GM23338 (cell line): ENCODE measurements around the gene RCAN1. TPM values are rescaled to one million over a fixed set of nuclear protein-coding genes. Genes with fewer than 3 reads are reported as not detected.

Experiments used
- ATAC-seq: fragments of 200-7000 bp; cut with Tn5 transposase; 3 replicates; pipeline ENCODE4 v1.9.1; 2020
- DNase-seq: peaks from one replicate; pipeline ENCODE4 v3.0.0-alpha.2; 2015; ENCODE audit warnings: low spot score
- H2AFZ ChIP-seq: fragments of 200-600 bp; sonication (generic); 2 replicates; pipeline ENCODE4 v1.8.0; 2016; ENCODE audit warnings: antibody characterized with exemption, mild to moderate bottlenecking, moderate library complexity
- H3F3A ChIP-seq: fragments of 200-600 bp; sonication (generic); replicated peaks from 2 replicates; pipeline ENCODE4 v1.8.0; 2017; ENCODE audit warnings: antibody characterized with exemption, mixed run types, low read depth
- H3K27ac ChIP-seq: fragments of 200-600 bp; sonication (generic); 2 replicates; pipeline ENCODE4 v1.6.1; 2016; ENCODE audit warnings: low read depth
- H3K27me3 ChIP-seq: fragments of 200-600 bp; sonication (generic); 2 replicates; pipeline ENCODE4 v1.8.0; 2016; ENCODE audit warnings: mild to moderate bottlenecking, mixed run types, moderate library complexity; ENCODE audit not compliant: insufficient read depth
- H3K36me3 ChIP-seq: fragments of 200-600 bp; sonication (generic); 2 replicates; pipeline ENCODE4 v1.8.0; 2016; ENCODE audit warnings: mild to moderate bottlenecking; ENCODE audit not compliant: insufficient read depth
- H3K4me1 ChIP-seq: fragments of 200-600 bp; sonication (generic); 2 replicates; pipeline ENCODE4 v1.8.0; 2016; ENCODE audit warnings: mild to moderate bottlenecking, moderate library complexity; ENCODE audit not compliant: insufficient read depth
- H3K4me2 ChIP-seq: fragments of 200-600 bp; sonication (generic); 2 replicates; pipeline ENCODE4 v1.7.1; 2017; ENCODE audit warnings: mixed run types
- H3K4me3 ChIP-seq: fragments of 200-600 bp; sonication (generic); 2 replicates; pipeline ENCODE4 v1.6.1; 2016; ENCODE audit warnings: mixed run types
- H3K79me2 ChIP-seq: fragments of 200-600 bp; sonication (generic); replicated peaks from 2 replicates; pipeline ENCODE4 v1.8.0; 2017; ENCODE audit warnings: mild to moderate bottlenecking; ENCODE audit not compliant: insufficient read depth
- H3K9me2 ChIP-seq: fragments of 200-600 bp; sonication (generic); 2 replicates; pipeline ENCODE4 v1.8.0; 2017; ENCODE audit not compliant: insufficient read depth
- H4K20me1 ChIP-seq: fragments of 200-600 bp; sonication (generic); replicated peaks from 2 replicates; pipeline ENCODE4 v1.8.0; 2017; ENCODE audit warnings: mild to moderate bottlenecking; ENCODE audit not compliant: insufficient read depth
- H3K27ac Mint-ChIP-seq: 2 replicates; pipeline ENCODE4 v1.8.0; 2020; ENCODE audit warnings: inconsistent platforms, mild to moderate bottlenecking, moderate library complexity, mixed read lengths
- H3K27me3 Mint-ChIP-seq: 3 replicates; pipeline ENCODE4 v1.8.0; 2022; ENCODE audit warnings: low read depth, mild to moderate bottlenecking, moderate library complexity, mixed read lengths, inconsistent platforms; ENCODE audit not compliant: insufficient read depth, poor library complexity
- H3K36me3 Mint-ChIP-seq: 3 replicates; pipeline ENCODE4 v1.8.0; 2021; ENCODE audit warnings: low read depth, mild to moderate bottlenecking, inconsistent platforms, moderate library complexity, mixed read lengths
- H3K4me1 Mint-ChIP-seq: 3 replicates; pipeline ENCODE4 v1.8.0; 2020; ENCODE audit warnings: mild to moderate bottlenecking, inconsistent platforms, mixed read lengths
- H3K4me3 Mint-ChIP-seq: 3 replicates; pipeline ENCODE4 v1.8.0; 2021; ENCODE audit warnings: moderate library complexity, mild to moderate bottlenecking, inconsistent platforms, mixed read lengths
- H3K9me3 Mint-ChIP-seq: 3 replicates; pipeline ENCODE4 v1.8.0; 2020; ENCODE audit warnings: moderate library complexity, mild to moderate bottlenecking, inconsistent platforms, mixed read lengths
- CREB1 ChIP-seq: fragments of 250-450 bp; sonication (Bioruptor Pico); IDR thresholded peaks from 2 replicates; pipeline ENCODE4 v1.5.0; 2020; ENCODE audit warnings: low read depth, mild to moderate bottlenecking, moderate library complexity
- CTCF ChIP-seq, 2 experiments: fragments of 200-600 bp in 1 of 2; sonication (generic) in 1 of 2; conservative IDR thresholded peaks; 2 replicates each; pipeline versions ENCODE4 v1.5.1 to v1.6.1; 2016 to 2017; ENCODE audit warnings: antibody characterized with exemption in 2 of 2, low read depth in 2 of 2, mild to moderate bottlenecking in 2 of 2, moderate library complexity in 1 of 2
- EZH2 ChIP-seq: fragments of 200-600 bp; sonication (generic); IDR thresholded peaks from one replicate; pipeline ENCODE4 v1.8.0; 2017; ENCODE audit warnings: antibody characterized with exemption, mild to moderate bottlenecking, low read depth; ENCODE audit not compliant: unreplicated experiment
- EZH2phosphoT487 ChIP-seq: fragments of 200-600 bp; sonication (generic); IDR thresholded peaks from one replicate; pipeline ENCODE4 v1.8.1; 2018; ENCODE audit warnings: antibody characterized with exemption; ENCODE audit not compliant: unreplicated experiment
- JUNB ChIP-seq: IDR thresholded peaks from one replicate; pipeline ENCODE4 v1.6.1; 2016; ENCODE audit warnings: antibody characterized with exemption; ENCODE audit not compliant: unreplicated experiment
- NANOG ChIP-seq: IDR thresholded peaks from 2 replicates; pipeline ENCODE4 v1.6.1; 2016; ENCODE audit warnings: antibody characterized with exemption, borderline replicate concordance
- POLR2AphosphoS5 ChIP-seq: IDR thresholded peaks from 2 replicates; pipeline ENCODE4 v1.6.1; 2016; ENCODE audit warnings: antibody characterized with exemption, low read depth
- STAT1 ChIP-seq: IDR thresholded peaks from one replicate; pipeline ENCODE4 v1.6.1; 2016; ENCODE audit warnings: antibody characterized with exemption; ENCODE audit not compliant: unreplicated experiment
- ZNF114 ChIP-seq: fragments of 250-450 bp; sonication (Bioruptor Pico); IDR thresholded peaks from 2 replicates; pipeline ENCODE4 v1.5.0; 2020; ENCODE audit warnings: mild to moderate bottlenecking, moderate library complexity
- ZNF331 ChIP-seq: fragments of 250-450 bp; sonication (Bioruptor Pico); IDR thresholded peaks from 2 replicates; pipeline ENCODE4 v1.5.0; 2020; ENCODE audit warnings: low read depth, mild to moderate bottlenecking, moderate library complexity
- polyA plus RNA-seq: library from polyadenylated mRNA; unstranded; fragments of >200 nt; fragmentation: Nextera tagmentation; extraction: Ambion mirVana; gene quantifications from 2 replicates; pipeline ENCODE4 v1.2.1, GENCODE V29; 2016
- total RNA-seq: library from RNA; depleted of rRNA; stranded (reverse); fragments of >200 nt; shearing (Covaris generic); gene quantifications from 2 replicates; pipeline ENCODE4 v1.2.3, GENCODE V29; 2014
- TF ChIP-seq, protein P1 (sequence below): fragments of 250-450 bp; sonication (Bioruptor Pico); IDR thresholded peaks from 2 replicates; pipeline ENCODE4 v1.5.0; 2020; ENCODE audit warnings: mild to moderate bottlenecking, moderate library complexity
- TF ChIP-seq, protein P2 (sequence below): IDR thresholded peaks from 2 replicates; pipeline ENCODE4 v1.6.1; 2016; ENCODE audit warnings: antibody characterized with exemption
- TF ChIP-seq, protein P3 (sequence below): IDR thresholded peaks from one replicate; pipeline ENCODE4 v1.6.1; 2018; ENCODE audit warnings: antibody characterized with exemption; ENCODE audit not compliant: unreplicated experiment

RCAN1 gene
- total and polyA plus RNA-seq, 2 experiments from 2014 or later = 3.7 to 5.2 TPM

DNA sequence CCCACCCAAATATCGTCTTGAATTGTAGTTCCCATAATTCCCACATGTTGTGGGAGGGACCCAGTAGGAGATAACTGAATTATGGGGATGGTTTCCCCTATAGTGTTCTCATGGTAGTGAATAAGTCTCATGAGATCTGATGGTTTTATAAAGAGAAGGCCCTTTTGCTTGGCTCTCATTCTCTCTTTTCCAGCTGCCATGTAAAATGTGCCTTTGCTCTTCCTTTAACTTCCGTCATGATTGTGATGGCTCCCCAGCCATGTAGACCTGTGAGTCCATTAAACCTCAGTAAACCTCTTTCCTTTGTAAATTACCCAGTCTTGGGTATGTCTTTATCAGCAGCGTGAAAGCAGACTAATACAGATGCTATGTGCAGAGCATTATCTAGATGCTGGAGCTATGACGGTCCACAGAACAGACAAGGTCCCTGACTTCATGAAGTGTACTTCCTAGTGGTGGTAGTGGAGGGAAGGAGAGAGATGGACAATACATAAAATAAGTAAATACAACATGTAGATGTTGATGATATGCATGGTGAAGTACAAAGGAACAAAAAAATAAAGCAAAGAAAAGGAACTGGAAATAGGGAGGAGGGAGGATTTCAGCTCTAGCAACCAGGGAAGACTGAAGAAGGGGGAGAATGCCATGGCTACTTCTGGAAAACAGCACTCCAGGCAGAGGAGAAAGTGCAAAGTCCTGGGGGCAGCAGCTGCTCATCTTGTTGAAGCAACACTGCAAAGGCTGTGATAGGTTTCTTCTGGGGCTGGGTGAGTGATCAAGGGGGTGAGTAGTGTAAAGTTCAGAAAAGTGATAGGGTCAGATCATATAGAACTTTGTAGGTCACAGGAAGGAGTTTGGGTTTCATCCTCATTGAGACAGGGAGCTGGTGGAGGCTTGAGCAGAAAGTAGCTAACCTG is 6.8 kb upstream of the RCAN1 start:
- no peak for TF ChIP-seq CREB1
- TF ChIP-seq, protein P1, sequence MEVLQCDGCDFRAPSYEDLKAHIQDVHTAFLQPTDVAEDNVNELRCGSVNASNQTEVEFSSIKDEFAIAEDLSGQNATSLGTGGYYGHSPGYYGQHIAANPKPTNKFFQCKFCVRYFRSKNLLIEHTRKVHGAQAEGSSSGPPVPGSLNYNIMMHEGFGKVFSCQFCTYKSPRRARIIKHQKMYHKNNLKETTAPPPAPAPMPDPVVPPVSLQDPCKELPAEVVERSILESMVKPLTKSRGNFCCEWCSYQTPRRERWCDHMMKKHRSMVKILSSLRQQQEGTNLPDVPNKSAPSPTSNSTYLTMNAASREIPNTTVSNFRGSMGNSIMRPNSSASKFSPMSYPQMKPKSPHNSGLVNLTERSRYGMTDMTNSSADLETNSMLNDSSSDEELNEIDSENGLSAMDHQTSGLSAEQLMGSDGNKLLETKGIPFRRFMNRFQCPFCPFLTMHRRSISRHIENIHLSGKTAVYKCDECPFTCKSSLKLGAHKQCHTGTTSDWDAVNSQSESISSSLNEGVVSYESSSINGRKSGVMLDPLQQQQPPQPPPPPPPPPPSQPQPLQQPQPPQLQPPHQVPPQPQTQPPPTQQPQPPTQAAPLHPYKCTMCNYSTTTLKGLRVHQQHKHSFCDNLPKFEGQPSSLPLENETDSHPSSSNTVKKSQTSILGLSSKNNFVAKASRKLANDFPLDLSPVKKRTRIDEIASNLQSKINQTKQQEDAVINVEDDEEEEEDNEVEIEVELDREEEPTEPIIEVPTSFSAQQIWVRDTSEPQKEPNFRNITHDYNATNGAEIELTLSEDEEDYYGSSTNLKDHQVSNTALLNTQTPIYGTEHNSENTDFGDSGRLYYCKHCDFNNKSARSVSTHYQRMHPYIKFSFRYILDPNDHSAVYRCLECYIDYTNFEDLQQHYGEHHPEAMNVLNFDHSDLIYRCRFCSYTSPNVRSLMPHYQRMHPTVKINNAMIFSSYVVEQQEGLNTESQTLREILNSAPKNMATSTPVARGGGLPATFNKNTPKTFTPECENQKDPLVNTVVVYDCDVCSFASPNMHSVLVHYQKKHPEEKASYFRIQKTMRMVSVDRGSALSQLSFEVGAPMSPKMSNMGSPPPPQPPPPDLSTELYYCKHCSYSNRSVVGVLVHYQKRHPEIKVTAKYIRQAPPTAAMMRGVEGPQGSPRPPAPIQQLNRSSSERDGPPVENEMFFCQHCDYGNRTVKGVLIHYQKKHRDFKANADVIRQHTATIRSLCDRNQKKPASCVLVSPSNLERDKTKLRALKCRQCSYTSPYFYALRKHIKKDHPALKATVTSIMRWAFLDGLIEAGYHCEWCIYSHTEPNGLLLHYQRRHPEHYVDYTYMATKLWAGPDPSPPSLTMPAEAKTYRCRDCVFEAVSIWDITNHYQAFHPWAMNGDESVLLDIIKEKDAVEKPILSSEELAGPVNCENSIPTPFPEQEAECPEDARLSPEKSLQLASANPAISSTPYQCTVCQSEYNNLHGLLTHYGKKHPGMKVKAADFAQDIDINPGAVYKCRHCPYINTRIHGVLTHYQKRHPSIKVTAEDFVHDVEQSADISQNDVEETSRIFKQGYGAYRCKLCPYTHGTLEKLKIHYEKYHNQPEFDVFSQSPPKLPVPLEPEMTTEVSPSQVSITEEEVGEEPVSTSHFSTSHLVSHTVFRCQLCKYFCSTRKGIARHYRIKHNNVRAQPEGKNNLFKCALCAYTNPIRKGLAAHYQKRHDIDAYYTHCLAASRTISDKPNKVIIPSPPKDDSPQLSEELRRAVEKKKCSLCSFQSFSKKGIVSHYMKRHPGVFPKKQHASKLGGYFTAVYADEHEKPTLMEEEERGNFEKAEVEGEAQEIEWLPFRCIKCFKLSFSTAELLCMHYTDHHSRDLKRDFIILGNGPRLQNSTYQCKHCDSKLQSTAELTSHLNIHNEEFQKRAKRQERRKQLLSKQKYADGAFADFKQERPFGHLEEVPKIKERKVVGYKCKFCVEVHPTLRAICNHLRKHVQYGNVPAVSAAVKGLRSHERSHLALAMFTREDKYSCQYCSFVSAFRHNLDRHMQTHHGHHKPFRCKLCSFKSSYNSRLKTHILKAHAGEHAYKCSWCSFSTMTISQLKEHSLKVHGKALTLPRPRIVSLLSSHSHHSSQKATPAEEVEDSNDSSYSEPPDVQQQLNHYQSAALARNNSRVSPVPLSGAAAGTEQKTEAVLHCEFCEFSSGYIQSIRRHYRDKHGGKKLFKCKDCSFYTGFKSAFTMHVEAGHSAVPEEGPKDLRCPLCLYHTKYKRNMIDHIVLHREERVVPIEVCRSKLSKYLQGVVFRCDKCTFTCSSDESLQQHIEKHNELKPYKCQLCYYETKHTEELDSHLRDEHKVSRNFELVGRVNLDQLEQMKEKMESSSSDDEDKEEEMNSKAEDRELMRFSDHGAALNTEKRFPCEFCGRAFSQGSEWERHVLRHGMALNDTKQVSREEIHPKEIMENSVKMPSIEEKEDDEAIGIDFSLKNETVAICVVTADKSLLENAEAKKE (CRISPR knock-in tag) = no peak
- TF ChIP-seq ZNF114 = no peak
- no peak for TF ChIP-seq STAT1
- no peak for TF ChIP-seq JUNB
- TF ChIP-seq, protein P2, sequence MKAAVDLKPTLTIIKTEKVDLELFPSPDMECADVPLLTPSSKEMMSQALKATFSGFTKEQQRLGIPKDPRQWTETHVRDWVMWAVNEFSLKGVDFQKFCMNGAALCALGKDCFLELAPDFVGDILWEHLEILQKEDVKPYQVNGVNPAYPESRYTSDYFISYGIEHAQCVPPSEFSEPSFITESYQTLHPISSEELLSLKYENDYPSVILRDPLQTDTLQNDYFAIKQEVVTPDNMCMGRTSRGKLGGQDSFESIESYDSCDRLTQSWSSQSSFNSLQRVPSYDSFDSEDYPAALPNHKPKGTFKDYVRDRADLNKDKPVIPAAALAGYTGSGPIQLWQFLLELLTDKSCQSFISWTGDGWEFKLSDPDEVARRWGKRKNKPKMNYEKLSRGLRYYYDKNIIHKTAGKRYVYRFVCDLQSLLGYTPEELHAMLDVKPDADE = no peak
- TF ChIP-seq EZH2phosphoT487 = no peak
- TF ChIP-seq, protein P3, sequence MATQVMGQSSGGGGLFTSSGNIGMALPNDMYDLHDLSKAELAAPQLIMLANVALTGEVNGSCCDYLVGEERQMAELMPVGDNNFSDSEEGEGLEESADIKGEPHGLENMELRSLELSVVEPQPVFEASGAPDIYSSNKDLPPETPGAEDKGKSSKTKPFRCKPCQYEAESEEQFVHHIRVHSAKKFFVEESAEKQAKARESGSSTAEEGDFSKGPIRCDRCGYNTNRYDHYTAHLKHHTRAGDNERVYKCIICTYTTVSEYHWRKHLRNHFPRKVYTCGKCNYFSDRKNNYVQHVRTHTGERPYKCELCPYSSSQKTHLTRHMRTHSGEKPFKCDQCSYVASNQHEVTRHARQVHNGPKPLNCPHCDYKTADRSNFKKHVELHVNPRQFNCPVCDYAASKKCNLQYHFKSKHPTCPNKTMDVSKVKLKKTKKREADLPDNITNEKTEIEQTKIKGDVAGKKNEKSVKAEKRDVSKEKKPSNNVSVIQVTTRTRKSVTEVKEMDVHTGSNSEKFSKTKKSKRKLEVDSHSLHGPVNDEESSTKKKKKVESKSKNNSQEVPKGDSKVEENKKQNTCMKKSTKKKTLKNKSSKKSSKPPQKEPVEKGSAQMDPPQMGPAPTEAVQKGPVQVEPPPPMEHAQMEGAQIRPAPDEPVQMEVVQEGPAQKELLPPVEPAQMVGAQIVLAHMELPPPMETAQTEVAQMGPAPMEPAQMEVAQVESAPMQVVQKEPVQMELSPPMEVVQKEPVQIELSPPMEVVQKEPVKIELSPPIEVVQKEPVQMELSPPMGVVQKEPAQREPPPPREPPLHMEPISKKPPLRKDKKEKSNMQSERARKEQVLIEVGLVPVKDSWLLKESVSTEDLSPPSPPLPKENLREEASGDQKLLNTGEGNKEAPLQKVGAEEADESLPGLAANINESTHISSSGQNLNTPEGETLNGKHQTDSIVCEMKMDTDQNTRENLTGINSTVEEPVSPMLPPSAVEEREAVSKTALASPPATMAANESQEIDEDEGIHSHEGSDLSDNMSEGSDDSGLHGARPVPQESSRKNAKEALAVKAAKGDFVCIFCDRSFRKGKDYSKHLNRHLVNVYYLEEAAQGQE = no peak
- TF ChIP-seq ZNF331 = no peak
- no peak for TF ChIP-seq EZH2
- TF ChIP-seq NANOG = no peak
- TF ChIP-seq POLR2AphosphoS5 = no peak
- no peak for TF ChIP-seq CTCF (conservative IDR thresholded peaks at IDR 0.05; ENCODE audit: low read depth in 2 of 2)

More for the DNA sequence above, 6.8 kb upstream of the RCAN1 start:
- no peak overlapping the region for H3K4me3 ChIP-seq
- no peaks in the 10 kb centered on the region for H3K9me2 ChIP-seq
- DNase-seq (no peak), ATAC-seq (no peak)
- no peaks in the 10 kb centered on the region for H3K79me2 ChIP-seq
- H3K27me3 ChIP-seq = no peaks in the 10 kb centered on the region
- no peak overlapping the region for H3K27ac ChIP-seq
- no peak overlapping the region for H2AFZ ChIP-seq
- no peaks in the 10 kb centered on the region for H3K4me1 ChIP-seq
- Mint-ChIP-seq H3K27ac (no peak overlapping the region), H3K36me3 (no peaks in the 10 kb centered on the region), H3K9me3 (no peaks in the 10 kb centered on the region), H3K4me1 (no peaks in the 10 kb centered on the region), H3K4me3 (no peak overlapping the region), H3K27me3 (peaks cover 2% of the 10 kb centered on the region)
- H3K36me3 ChIP-seq = no peaks in the 10 kb centered on the region
- no peaks in the 10 kb centered on the region for H3F3A ChIP-seq
- H3K4me2 ChIP-seq = no peak overlapping the region
- H4K20me1 ChIP-seq = no peaks in the 10 kb centered on the region
